GM18499 (cell line): ENCODE results near the gene CNTFR.
"Not testable (repeated sequence)": the region's sequence is repeated elsewhere in the genome, so short reads cannot be mapped to it uniquely, and the experiment has no call there.

Experiments
- ATAC-seq: cut with Tn5 transposase; IDR thresholded peaks from one replicate; pipeline ENCODE4 v1.9.1; 2021; ENCODE audit warnings: moderate number of reproducible peaks; ENCODE audit not compliant: insufficient read depth, unreplicated experiment

The CNTFR gene

DNA sequence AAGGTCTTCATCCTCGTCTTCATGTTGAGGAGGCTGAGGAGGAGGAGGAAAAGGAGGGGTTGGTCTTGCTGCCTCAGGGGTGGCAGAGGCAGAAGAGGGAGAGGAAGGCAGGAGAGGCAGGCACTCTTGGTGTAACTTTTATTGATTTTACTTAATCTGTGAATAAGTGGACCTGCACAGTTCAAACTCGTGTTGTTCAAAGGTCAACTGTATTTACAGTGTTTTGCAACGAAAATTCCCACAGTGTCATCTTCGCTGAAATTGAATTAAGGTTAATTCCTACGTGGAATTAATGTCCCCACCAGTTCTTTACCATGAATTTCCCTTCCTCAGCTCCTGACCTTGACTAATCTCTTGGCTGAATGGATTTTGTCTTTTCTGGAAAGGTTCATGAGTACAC lies 45.5 kb downstream of the CNTFR start:
- no peak for ATAC-seq

DNA sequence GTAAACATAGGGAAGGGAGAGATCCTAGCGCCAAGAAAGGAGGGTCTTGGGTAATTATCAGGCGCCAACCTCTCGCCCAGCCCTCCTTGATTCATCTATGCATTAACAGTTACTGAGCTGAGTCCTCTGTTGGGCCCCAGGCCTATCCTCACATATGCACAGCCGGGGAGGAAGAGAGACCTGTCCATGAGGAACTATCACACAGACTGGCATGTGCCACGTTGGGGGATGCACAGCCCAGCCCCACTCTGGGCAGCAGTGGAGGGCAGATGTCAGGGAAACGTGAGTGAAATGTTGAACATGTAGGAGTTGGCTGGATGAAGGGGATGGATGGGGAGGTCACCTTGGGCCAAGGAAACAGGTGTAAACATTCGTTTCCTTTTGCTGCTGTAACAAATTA lies 48.0 kb downstream of the CNTFR start:
- no peak for ATAC-seq

DNA sequence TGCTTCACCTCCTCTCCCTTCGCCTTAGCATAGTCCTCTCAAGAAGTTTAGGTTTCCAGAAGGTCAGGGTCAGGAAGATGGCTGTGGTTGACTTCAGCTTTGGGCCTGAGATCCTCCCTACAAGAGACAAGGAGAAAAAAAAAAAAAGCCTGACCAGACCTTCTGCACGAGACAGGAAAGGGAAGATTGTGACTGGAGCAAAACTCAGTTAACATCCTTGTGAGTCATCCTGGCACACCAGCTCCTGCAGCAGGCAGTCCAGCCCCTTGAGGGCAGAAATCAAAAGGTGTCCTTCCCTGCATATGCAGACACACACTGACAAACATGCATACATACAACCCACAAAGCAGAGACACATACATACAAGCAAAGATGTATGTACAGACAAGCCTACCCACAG lies 48.7 kb downstream of the CNTFR start:
- no peak for ATAC-seq

- no peak for ATAC-seq
Measured at GRCh38 chr9:34536685-34537084, 52.8 kb downstream of the CNTFR start.

GRCh38 chr9:34532041-34532440 lies 57.5 kb downstream of the CNTFR start:
- ATAC-seq: not testable (repeated sequence)

- no peak for ATAC-seq
Measured at GRCh38 chr9:34526026-34526425, 63.5 kb downstream of the CNTFR start.

- no peak for ATAC-seq
Measured at GRCh38 chr9:34524349-34524748, 65.2 kb downstream of the CNTFR start.

DNA sequence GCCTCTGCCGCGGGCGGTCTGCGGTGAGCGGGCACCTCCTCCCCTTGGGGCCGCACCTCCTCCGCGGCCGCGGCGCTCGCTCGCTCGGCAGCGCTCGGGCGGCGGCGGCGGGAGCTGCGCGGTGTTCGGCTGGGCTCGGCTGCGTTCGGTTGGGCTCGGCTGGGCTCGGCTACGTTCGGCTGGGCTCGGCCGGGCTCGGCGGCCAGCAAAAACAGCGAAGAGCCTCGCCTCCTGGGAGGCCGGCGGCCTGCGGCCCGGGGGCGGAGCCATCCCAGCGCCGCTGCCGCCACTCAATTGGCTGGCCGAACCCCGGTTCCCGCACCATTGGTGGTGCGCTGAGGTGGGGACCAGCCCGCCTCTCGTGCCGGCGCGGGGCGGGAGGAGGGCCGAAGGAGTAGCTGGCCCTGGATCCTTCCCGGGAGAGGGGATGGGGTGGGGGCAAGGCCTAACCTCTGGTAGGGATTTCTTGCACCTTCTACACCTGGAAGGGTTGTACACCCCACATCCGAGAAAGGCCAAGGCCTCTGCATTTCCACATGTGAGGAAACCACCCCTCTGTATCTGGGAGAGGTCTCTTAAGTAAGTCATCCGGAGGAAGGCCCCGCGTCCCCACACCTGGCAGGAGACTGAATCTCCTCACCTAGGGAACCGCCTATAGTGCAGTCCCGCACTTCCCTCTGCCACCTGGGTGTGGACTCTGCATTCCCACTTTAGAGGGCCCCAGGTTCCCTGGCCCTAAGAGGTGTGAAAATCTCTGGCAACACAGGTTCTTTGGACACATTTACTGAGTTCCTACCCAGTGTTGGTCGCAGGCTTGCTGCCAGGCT lies 66.3 kb downstream of the CNTFR start, which contains the start of gene ENHO:
Gene ENHO, minus strand, starts transcription at position 20 of the 827 bp plus-strand sequence. CDS start 1,295 bp downstream, outside the sequence.
- ATAC-seq: no peak

DNA sequence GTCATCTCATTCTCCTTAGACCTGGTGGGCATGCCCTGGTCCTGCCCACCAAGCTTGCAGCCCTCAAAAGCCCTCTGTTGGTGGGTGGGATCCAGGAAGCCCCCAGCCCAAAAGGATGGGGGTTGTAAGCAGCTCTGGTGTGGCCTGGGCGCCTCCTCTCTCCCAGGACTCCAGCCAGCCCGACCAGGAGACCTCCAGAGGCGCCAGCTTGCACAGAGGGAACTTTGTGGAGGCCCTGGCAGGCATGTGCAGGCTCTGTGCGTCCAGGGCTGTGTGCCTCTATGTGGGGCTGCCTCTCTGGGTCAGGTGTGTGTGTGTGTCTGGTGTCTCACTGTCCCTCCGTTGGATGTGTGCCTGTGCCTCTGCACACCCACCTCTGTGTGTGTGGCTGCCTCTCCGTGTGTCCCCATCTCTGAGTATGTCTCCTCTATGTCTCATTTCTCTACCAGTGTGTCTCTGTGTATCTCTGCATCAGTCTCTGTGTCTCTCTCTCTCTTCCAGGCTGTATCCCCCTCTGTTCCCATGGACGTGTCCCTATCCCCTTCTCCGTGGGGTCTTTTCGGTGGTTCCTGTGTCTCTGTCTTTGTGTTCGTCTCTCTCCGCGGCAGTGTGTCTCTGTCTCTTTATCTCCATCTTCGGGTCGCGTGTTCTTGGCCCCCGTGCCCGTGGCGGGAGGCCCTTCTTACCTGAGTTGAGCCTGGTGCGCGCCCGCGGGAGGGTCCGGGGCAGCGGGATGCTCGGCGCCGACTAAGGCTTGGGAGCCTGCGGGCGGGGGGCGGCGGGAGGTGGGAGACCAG lies 67.2 kb downstream of the CNTFR start:
- no peak for ATAC-seq

DNA sequence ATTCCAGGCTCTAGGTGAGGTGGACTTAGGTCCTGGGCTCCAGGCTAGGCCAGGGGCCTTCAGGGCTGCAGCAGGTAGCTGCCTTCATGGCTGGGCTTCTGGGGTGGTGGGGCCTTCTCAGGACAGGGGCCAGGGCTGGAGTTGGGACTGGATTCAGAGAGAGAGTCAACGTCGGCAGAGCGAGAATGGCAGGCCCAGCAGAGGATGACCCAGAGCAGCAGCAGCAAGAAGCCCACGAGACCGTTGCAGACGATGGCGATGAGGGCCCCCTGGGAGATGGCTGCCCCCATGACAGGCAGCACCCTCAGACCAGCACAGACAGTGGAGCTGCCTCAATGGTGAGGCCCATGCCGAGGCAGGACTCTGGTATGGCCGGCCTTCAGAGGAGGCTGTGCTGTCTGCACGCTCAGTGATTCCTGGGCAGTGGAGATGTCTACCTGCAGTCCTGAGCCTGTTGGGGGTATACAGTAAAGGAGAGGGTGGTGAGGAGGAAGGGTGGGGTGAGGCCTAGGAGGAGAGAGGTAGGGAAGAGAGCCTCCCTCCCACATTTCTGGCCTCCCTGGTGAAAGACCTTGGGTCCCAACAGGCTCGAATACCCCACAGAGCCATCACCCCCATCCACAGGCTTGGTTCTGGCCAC lies 68.0 kb downstream of the CNTFR start:
- no peak for ATAC-seq

GRCh38 chr9:34520505-34521385 lies 68.8 kb downstream of the CNTFR start:
- ATAC-seq: no peak

DNA sequence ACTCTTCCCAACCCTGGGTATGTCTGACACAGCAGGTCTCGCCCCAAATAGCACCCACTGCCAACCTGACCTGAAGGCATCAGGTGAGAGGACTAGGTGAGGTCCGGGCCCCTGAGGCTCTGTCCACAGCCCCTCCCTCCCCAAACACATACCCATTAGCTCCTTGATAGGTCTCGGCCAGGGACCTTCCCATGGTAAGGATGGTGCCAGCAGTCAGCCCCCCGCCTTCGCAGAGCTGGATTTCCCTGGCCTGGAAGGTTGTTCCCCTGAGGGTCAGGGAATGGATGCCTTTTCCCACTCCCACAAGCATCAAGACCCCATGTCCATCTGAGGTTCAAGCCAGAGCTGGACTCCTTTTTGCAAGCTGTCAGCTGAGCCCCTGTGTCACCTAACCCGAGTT lies 69.4 kb downstream of the CNTFR start:
- ATAC-seq: no peak

DNA sequence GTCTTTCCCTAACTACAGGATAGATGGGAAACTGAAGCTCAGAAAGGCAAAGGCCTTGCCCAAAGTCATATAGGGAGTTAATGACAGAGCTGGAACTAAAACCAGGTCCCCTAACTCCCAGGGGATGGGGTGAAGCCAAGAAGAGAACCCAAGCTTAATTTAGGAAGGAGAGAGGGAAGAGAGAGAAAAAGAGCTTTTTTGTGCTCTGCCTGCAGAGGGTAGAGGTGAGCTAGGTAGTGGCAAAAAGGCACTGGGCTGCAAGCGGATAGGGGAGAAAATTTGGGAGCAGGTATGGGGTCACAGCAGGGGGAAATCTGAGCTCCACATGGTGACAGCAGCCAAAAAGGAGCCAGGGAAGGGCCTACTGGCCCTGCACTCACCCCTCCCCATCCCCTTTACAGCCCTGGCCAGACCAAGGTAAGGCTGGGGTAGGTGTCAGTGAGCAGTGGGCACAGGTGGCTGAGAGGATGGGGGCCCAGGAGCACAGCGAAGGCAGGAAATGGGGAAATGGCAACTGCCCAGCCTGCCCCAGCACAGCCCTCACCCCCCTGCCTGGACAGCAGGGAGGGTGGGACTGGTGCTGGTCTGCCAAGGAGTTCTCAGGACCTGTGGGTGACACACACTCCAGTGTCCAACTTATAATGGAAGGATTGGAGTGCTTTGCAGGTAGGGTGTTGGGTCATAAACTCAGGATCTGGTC lies 70.1 kb downstream of the CNTFR start:
- ATAC-seq: no peak

- ATAC-seq: no peak
Measured at GRCh38 chr9:34518896-34519295, 70.6 kb downstream of the CNTFR start.

- ATAC-seq: no peak
Measured at GRCh38 chr9:34518110-34518616, 71.4 kb downstream of the CNTFR start.

DNA sequence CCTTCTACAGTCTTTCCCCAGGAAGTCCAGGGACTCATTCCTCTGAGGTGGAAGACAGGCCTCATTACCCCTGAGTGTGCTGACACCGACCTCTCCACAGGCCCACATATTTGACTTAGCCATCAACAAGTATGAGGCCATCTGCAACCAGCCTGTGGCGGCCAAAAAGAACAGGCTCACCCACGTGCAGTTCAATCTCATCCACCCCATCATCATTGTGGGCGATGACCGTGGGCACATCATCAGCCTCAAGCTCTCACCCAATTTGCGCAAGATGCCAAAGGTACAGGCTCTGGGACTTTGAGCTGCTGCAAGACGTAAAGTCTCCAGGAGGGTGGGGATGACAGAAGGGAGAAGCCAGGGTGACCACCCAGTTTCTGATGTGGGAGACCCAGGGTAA lies 72.3 kb downstream of the CNTFR start:
- ATAC-seq: no peak

- no peak for ATAC-seq
Measured at GRCh38 chr9:34515959-34516358, 73.6 kb downstream of the CNTFR start.

- no peak for ATAC-seq
Measured at GRCh38 chr9:34514816-34515215, 74.7 kb downstream of the CNTFR start.

- no peak for ATAC-seq
Measured at GRCh38 chr9:34514401-34514800, 75.1 kb downstream of the CNTFR start.
